ENCODE measurements around the gene OBSCN.

- no peak for TF ChIP-seq CTCF (conservative IDR thresholded peaks at IDR 0.05; ENCODE audit: low read depth, low read length)
- no peak for TF ChIP-seq EZH2phosphoT487 (IDR thresholded peaks at IDR 0.05; ENCODE audit: borderline replicate concordance, low read length)
- no peak for TF ChIP-seq EZH2 (IDR thresholded peaks at IDR 0.05; ENCODE audit: low read length, unreplicated experiment)
These were observed 200.4 kb downstream of the OBSCN start for GRCh38 chr1:228408041-228408868.

Data from PC-3 (cell line).